ENCODE data around the gene TMCC1. TPM values are rescaled to one million over a fixed set of nuclear protein-coding genes. Genes with fewer than 3 reads are reported as not detected.

TMCC1 gene
- 75.7 and 75.8 TPM in 2 replicates for polyA plus RNA-seq (2011; rRNA removed)
- 7.0 and 7.6 TPM in 2 replicates for polyA plus RNA-seq (2012; cell fraction: cytosol; rRNA removed)
- 3.7 and 4.9 TPM in 2 replicates for polyA plus RNA-seq (2012; cell fraction: nucleus; rRNA removed)
- 28.1 to 35.3 TPM (median 30.3 TPM) in 3 replicates for polyA plus RNA-seq (2017; fragmentation: RNase III; extraction: RNeasy Plus Mini Kit Qiagen cat#74134 plus additional on column Dnase treatment)
- polyA minus RNA-seq (2011; rRNA and poly(A)+ RNA removed), result 36.3 and 40.5 TPM in 2 replicates

GRCh38 chr3:129893581-129894070 is at the start of gene TMCC1:
TSS of gene TMCC1 (minus strand) at chr3:129893711.
- peak; percentile 90 to 94 for ATAC-seq
- WGBS (ENCODE audit: missing lambda C conversion rate), result 0% methylated on average over 11 of the region's 60 CpGs
- peak; percentile 81 to 86 for DNase-seq (ENCODE audit: low read depth in 1 of 2, low spot score in 1 of 2)
- POLR2A ChIA-PET, result interaction anchor here (0.6 to 1.0 kb wide), 4 partner anchors 9 to 31 kb away, joined by 3 to 4 read pairs (median 4); no protein-coding TSS in a partner anchor
- no peak for FAIRE-seq
- Histone ChIP-seq H3K4me3 (peak within 1 kb of the TSS; percentile 59), H3K9me3 (no peaks in the 10 kb centered on the region), H3K27ac (peak within 1 kb of the TSS; percentile 88 to 99), H3K4me1 (peaks cover 41% of the 10 kb centered on the region), H3K4me2 (peak within 1 kb of the TSS; percentile 86)
- TF ChIP-seq HOXB13 (CRISPR knock-in tag; IDR thresholded peaks at IDR 0.05; ENCODE audit: low read depth) (no peak), JUN (IDR thresholded peaks at IDR 0.05) (peak in 1 of 2 experiments; percentile 73; a peak in 1 of 5 replicates), MAX (IDR thresholded peaks at IDR 0.05) (peak; percentile 86), BCL3 (IDR thresholded peaks at IDR 0.05) (peak; percentile 53; the same call in 1 of the 3 replicates), HES2 (IDR thresholded peaks at IDR 0.05) (no peak), PBX3 (IDR thresholded peaks at IDR 0.05) (no peak), REST (IDR thresholded peaks at IDR 0.05) (no peak), PHF8 (IDR thresholded peaks at IDR 0.05; ENCODE audit: borderline replicate concordance, low read depth) (peak; percentile 24; the same call in 1 of the 2 replicates), CTCF (IDR thresholded peaks at IDR 0.05) (no peak), RFX5 (IDR thresholded peaks at IDR 0.05) (no peak), HOXA7 (CRISPR knock-in tag; IDR thresholded peaks at IDR 0.05) (no peak), MYC (IDR thresholded peaks at IDR 0.05; ENCODE audit: borderline replicate concordance, low read length) (peak; percentile 77; the same call in 1 of the 2 replicates), RNF2 (IDR thresholded peaks at IDR 0.05; ENCODE audit: borderline replicate concordance, low read depth) (no peak), POLR2A (IDR thresholded peaks at IDR 0.05; ENCODE audit: low read length) (peak; percentile 43)
- CTCF ChIA-PET, result interaction anchor here (0.8 to 1.5 kb wide), 4 partner anchors 14 to 68 kb away, joined by 3 to 4 read pairs (median 3); no protein-coding TSS in a partner anchor

GRCh38 chr3:129943020-129943419 is 49.5 kb upstream of the TMCC1 start:
- POLR2A ChIA-PET, result no interaction called here
- peaks cover 10% of the 10 kb centered on the region; the same call in 1 of the 3 replicates for H3K9me3 ChIP-seq
- CTCF ChIA-PET, result interaction anchor here (0.5 to 5.6 kb wide), 32 partner anchors 7 to 1366 kb away, joined by 3 to 69 read pairs (median 6); partner anchors contain the start of gene TRH
- DNase-seq (ENCODE audit: low read depth in 1 of 2, low spot score in 1 of 2), result no peak
- FAIRE-seq, result no peak
- no peak overlapping the region for H3K27ac ChIP-seq
- no peak overlapping the region for H3K4me3 ChIP-seq
- ATAC-seq, result no peak
- H3K4me1 ChIP-seq, result no peaks in the 10 kb centered on the region
- no peak overlapping the region for H3K4me2 ChIP-seq
- 72% methylated on average over 3 of the region's 3 CpGs for WGBS (ENCODE audit: missing lambda C conversion rate)
- TF ChIP-seq TP53 (CRISPR knock-in tag; IDR thresholded peaks at IDR 0.05), result no peak
- TF ChIP-seq RFX5 (IDR thresholded peaks at IDR 0.05), result no peak
- TF ChIP-seq SMC3 (IDR thresholded peaks at IDR 0.05), result no peak
- TF ChIP-seq JUNB (IDR thresholded peaks at IDR 0.05), result no peak
- no peak for TF ChIP-seq HOXA7 (CRISPR knock-in tag; IDR thresholded peaks at IDR 0.05)
- TF ChIP-seq RNF2 (IDR thresholded peaks at IDR 0.05; ENCODE audit: borderline replicate concordance, low read depth), result no peak
- no peak for TF ChIP-seq CBX2 (IDR thresholded peaks at IDR 0.05; ENCODE audit: borderline replicate concordance, low read depth)
- no peak for TF ChIP-seq RAD21 (conservative IDR thresholded peaks at IDR 0.05 in 1 of 2, IDR thresholded peaks at IDR 0.05 in 1 of 2)
- no peak for TF ChIP-seq ATOH8 (CRISPR knock-in tag; IDR thresholded peaks at IDR 0.05; ENCODE audit: low read depth)
- no peak for TF ChIP-seq MAFK (IDR thresholded peaks at IDR 0.05; ENCODE audit: partially characterized antibody)
- TF ChIP-seq CHD4 (IDR thresholded peaks at IDR 0.05; ENCODE audit: borderline replicate concordance), result no peak
- no peak for TF ChIP-seq ZNF302 (CRISPR knock-in tag; IDR thresholded peaks at IDR 0.05)

All from A549 (cell line).